ENCODE results near the gene GALNTL6.
"Not testable (repeated sequence)": the region's sequence is repeated elsewhere in the genome, so short reads cannot be mapped to it uniquely, and the experiment has no call there.

The GALNTL6 gene

GRCh38 chr4:172660251-172660650, 847.0 kb downstream of the GALNTL6 start:
- no peak for DNase-seq (ENCODE audit: low read depth in 2 of 2)

- DNase-seq (ENCODE audit: low read depth in 2 of 2): no peak
These were observed 848.9 kb downstream of the GALNTL6 start for GRCh38 chr4:172662113-172662512.

GRCh38 chr4:172666711-172667368, 853.6 kb downstream of the GALNTL6 start:
- no peak for DNase-seq (ENCODE audit: low read depth in 2 of 2)

- DNase-seq (ENCODE audit: low read depth in 2 of 2): no peak
These were observed 861.6 kb downstream of the GALNTL6 start for GRCh38 chr4:172674811-172675210.

- no peak for DNase-seq (ENCODE audit: low read depth in 2 of 2)
These were observed 862.0 kb downstream of the GALNTL6 start for GRCh38 chr4:172675232-172675631.

- DNase-seq (ENCODE audit: low read depth in 2 of 2): no peak
These were observed 867.5 kb downstream of the GALNTL6 start for GRCh38 chr4:172680691-172681090.

GRCh38 chr4:172683021-172683420, 869.8 kb downstream of the GALNTL6 start:
- no peak for DNase-seq (ENCODE audit: low read depth in 2 of 2)

GRCh38 chr4:172686021-172686420, 872.8 kb downstream of the GALNTL6 start:
- DNase-seq (ENCODE audit: low read depth in 2 of 2): no peak

- DNase-seq (ENCODE audit: low read depth in 2 of 2): no peak
These were observed 875.3 kb downstream of the GALNTL6 start for GRCh38 chr4:172688534-172688933.

GRCh38 chr4:172691552-172691951, 878.3 kb downstream of the GALNTL6 start:
- DNase-seq (ENCODE audit: low read depth in 2 of 2): no peak

GRCh38 chr4:172692701-172693100, 879.5 kb downstream of the GALNTL6 start:
- DNase-seq (ENCODE audit: low read depth in 2 of 2): no peak

GRCh38 chr4:172698256-172698655, 885.1 kb downstream of the GALNTL6 start:
- no peak for DNase-seq (ENCODE audit: low read depth in 2 of 2)

- no peak for DNase-seq (ENCODE audit: low read depth in 2 of 2)
These were observed 892.4 kb downstream of the GALNTL6 start for GRCh38 chr4:172705565-172705964.

GRCh38 chr4:172706000-172706399, 892.8 kb downstream of the GALNTL6 start:
- DNase-seq (ENCODE audit: low read depth in 2 of 2): no peak

- no peak for DNase-seq (ENCODE audit: low read depth in 2 of 2)
These were observed 894.4 kb downstream of the GALNTL6 start for GRCh38 chr4:172707622-172708021.

GRCh38 chr4:172708184-172708583, 895.0 kb downstream of the GALNTL6 start:
- DNase-seq (ENCODE audit: low read depth in 2 of 2): no peak

GRCh38 chr4:172709376-172709775, 896.2 kb downstream of the GALNTL6 start:
- DNase-seq (ENCODE audit: low read depth in 2 of 2): no peak

- no peak for DNase-seq (ENCODE audit: low read depth in 2 of 2)
These were observed 903.1 kb downstream of the GALNTL6 start for GRCh38 chr4:172716291-172716690.

- DNase-seq (ENCODE audit: low read depth in 2 of 2): no peak
These were observed 908.5 kb downstream of the GALNTL6 start for GRCh38 chr4:172721659-172722058.

GRCh38 chr4:172725581-172725980, 912.4 kb downstream of the GALNTL6 start:
- DNase-seq (ENCODE audit: low read depth in 2 of 2): no peak

- DNase-seq (ENCODE audit: low read depth in 2 of 2): no peak
These were observed 912.8 kb downstream of the GALNTL6 start for GRCh38 chr4:172726001-172726423.

- DNase-seq (ENCODE audit: low read depth in 2 of 2): no peak
These were observed 914.4 kb downstream of the GALNTL6 start for GRCh38 chr4:172727631-172728030.

GRCh38 chr4:172733645-172734044, 920.4 kb downstream of the GALNTL6 start:
- not testable (repeated sequence) for DNase-seq (ENCODE audit: low read depth in 2 of 2)

- DNase-seq (ENCODE audit: low read depth in 2 of 2): no peak
These were observed 921.4 kb downstream of the GALNTL6 start for GRCh38 chr4:172734555-172734954.

All from stimulated activated CD4-positive, alpha-beta T cell treated with anti-CD3 and anti-CD28 coated beads, Interleukin-15, amount 100 ng/mL, for 48 hours (primary cell).